HepG2 (cell line): ENCODE data around the gene DNAJC15. TPM values are rescaled to one million over a fixed set of nuclear protein-coding genes. Genes with fewer than 3 reads are reported as not detected.

Experiments used
- ELF3 ChIP-seq: IDR thresholded peaks from 2 replicates; pipeline ENCODE4 v1.6.1; 2016; ENCODE audit warnings: missing genetic modification reagents, missing compliant biosample characterization
- ETV5 ChIP-seq: IDR thresholded peaks from 2 replicates; pipeline ENCODE4 v1.6.1; 2018; ENCODE audit warnings: missing biosample characterization, missing genetic modification reagents, inconsistent platforms, borderline replicate concordance
- FOXP4 ChIP-seq: sonication (generic); formaldehyde crosslinking; IDR thresholded peaks from 2 replicates; pipeline ENCODE4 v1.4.0; 2020; ENCODE audit warnings: missing genetic modification reagents
- GABPB1 ChIP-seq: IDR thresholded peaks from 2 replicates; pipeline ENCODE4 v1.6.1; 2016; ENCODE audit warnings: mild to moderate bottlenecking, missing genetic modification reagents, moderate library complexity, missing compliant biosample characterization
- IKZF1 ChIP-seq: fragments of 450-650 bp; IDR thresholded peaks from 2 replicates; pipeline ENCODE4 v1.7.1; 2016
- ISL2 ChIP-seq: sonication (generic); formaldehyde crosslinking; IDR thresholded peaks from 2 replicates; pipeline ENCODE4 v1.5.0; 2020; ENCODE audit warnings: missing genetic modification reagents
- MIER3 ChIP-seq: IDR thresholded peaks from 2 replicates; pipeline ENCODE4 v1.6.1; 2016; ENCODE audit warnings: missing compliant biosample characterization, borderline replicate concordance
- PLSCR1 ChIP-seq: sonication (generic); formaldehyde crosslinking; IDR thresholded peaks from 2 replicates; pipeline ENCODE4 v1.5.0; 2020; ENCODE audit warnings: missing genetic modification reagents, mild to moderate bottlenecking, borderline replicate concordance
- SCMH1 ChIP-seq: sonication (generic); formaldehyde crosslinking; IDR thresholded peaks from 2 replicates; pipeline ENCODE4 v1.9.0; 2021; ENCODE audit warnings: missing genetic modification reagents, mild to moderate bottlenecking, borderline replicate concordance
- SKIL ChIP-seq: sonication (generic); formaldehyde crosslinking; IDR thresholded peaks from 2 replicates; pipeline ENCODE4 v1.8.0; 2022; ENCODE audit warnings: missing genetic modification reagents, mild to moderate bottlenecking, moderate library complexity, borderline replicate concordance
- TEAD3 ChIP-seq: optimal IDR thresholded peaks from 2 replicates; pipeline ENCODE3; 2016; ENCODE audit warnings: borderline replicate concordance
- THAP11 ChIP-seq: IDR thresholded peaks from 2 replicates; pipeline ENCODE4 v1.6.1; 2016; ENCODE audit warnings: missing biosample characterization, missing genetic modification reagents
- THRA ChIP-seq: sonication (generic); formaldehyde crosslinking; IDR thresholded peaks from 2 replicates; pipeline ENCODE4 v1.4.0; 2020; ENCODE audit warnings: missing genetic modification reagents, borderline replicate concordance
- ZBTB25 ChIP-seq: IDR thresholded peaks from 2 replicates; pipeline ENCODE4 v1.6.1; 2018; ENCODE audit warnings: missing genetic modification reagents
- ZBTB43 ChIP-seq: sonication (generic); formaldehyde crosslinking; conservative IDR thresholded peaks from 2 replicates; pipeline ENCODE4 v1.4.0; 2020; ENCODE audit warnings: missing genetic modification reagents
- ZNF331 ChIP-seq: sonication (generic); formaldehyde crosslinking; IDR thresholded peaks from 2 replicates; pipeline ENCODE4 v1.4.0; 2020; ENCODE audit warnings: missing genetic modification reagents
- ZNF644 ChIP-seq: IDR thresholded peaks from 2 replicates; pipeline ENCODE4 v1.6.1; 2016; ENCODE audit warnings: low read depth
- ZNF670 ChIP-seq: sonication (generic); formaldehyde crosslinking; IDR thresholded peaks from 2 replicates; pipeline ENCODE4 v1.8.0; 2022; ENCODE audit warnings: mild to moderate bottlenecking, missing genetic modification reagents, borderline replicate concordance
- ZNF740 ChIP-seq: sonication (generic); formaldehyde crosslinking; IDR thresholded peaks from 2 replicates; pipeline ENCODE4 v1.4.0; 2020; ENCODE audit warnings: missing genetic modification reagents
- ZSCAN20 ChIP-seq: sonication (generic); formaldehyde crosslinking; IDR thresholded peaks from 2 replicates; pipeline ENCODE4 v1.4.0; 2020; ENCODE audit warnings: missing genetic modification reagents, mild to moderate bottlenecking, borderline replicate concordance
- polyA plus RNA-seq, 8 experiments: library from polyadenylated mRNA; depleted of rRNA in 3 of 8; stranded (reverse) in 7 of 8; unstranded in 1 of 8; fragments of >200 nt; fragmentation: Illumina TruSeq in 4 of 8; extraction: Trizol in 4 of 8; gene quantifications; 2 replicates each; pipeline versions ENCODE4 v1.2.1 to v1.2.3, GENCODE V29; 2011 to 2016; ENCODE audit warnings: low read depth in 4 of 8, missing spikeins in 1 of 8, mixed read lengths in 1 of 8; ENCODE audit not compliant: insufficient read depth in 1 of 8
- total RNA-seq, 5 experiments: library from RNA; depleted of rRNA; stranded (reverse); fragments of >200 nt; fragmentation: Illumina TruSeq; extraction: Trizol; gene quantifications; 2 replicates each; pipeline ENCODE4 v1.2.3, GENCODE V29; 2016; ENCODE audit warnings: low read depth in 1 of 5

The DNAJC15 gene
- total and polyA plus RNA-seq, 2 of the 13 experiments (the other 11 are each of a cell fraction or from before 2014, with no cell fraction given) = 23.0 to 31.9 TPM

GRCh38 chr13:43057653-43058317, 34.4 kb downstream of the DNAJC15 start (continued):
- peak; percentile 41; the same call in 1 of the 2 replicates for TF ChIP-seq SKIL (CRISPR knock-in tag)
- peak; percentile 74; the same call in 1 of the 2 replicates for TF ChIP-seq ZNF644 (CRISPR knock-in tag)
- TF ChIP-seq ETV5 (CRISPR knock-in tag) = peak; percentile 99
- TF ChIP-seq TEAD3 (CRISPR knock-in tag) = peak; percentile 43
- TF ChIP-seq ZBTB43 (CRISPR knock-in tag) = peak; percentile 75; the same call in 1 of the 2 replicates
- peak; percentile 16; the same call in 1 of the 2 replicates for TF ChIP-seq THAP11
- no peak for TF ChIP-seq MIER3 (CRISPR knock-in tag)
- no peak for TF ChIP-seq ZNF670 (CRISPR knock-in tag)
- no peak for TF ChIP-seq SCMH1
- TF ChIP-seq GABPB1 (CRISPR knock-in tag) = peak; percentile 47; the same call in 1 of the 2 replicates
- peak; percentile 79; the same call in 1 of the 2 replicates for TF ChIP-seq ZNF331 (CRISPR knock-in tag)
- no peak for TF ChIP-seq ZSCAN20 (CRISPR knock-in tag)
- TF ChIP-seq ZNF740 (CRISPR knock-in tag) = 0 out of 2 replicates have a peak, but pooled peaks have one; percentile 32
- 0 out of 2 replicates have a peak, but pooled peaks have one; percentile 27 for TF ChIP-seq ISL2 (CRISPR knock-in tag)
- TF ChIP-seq FOXP4 (CRISPR knock-in tag) = peak; percentile 62
- no peak for TF ChIP-seq IKZF1
- peak; percentile 76; the same call in 1 of the 2 replicates for TF ChIP-seq ELF3 (CRISPR knock-in tag)
- TF ChIP-seq THRA (CRISPR knock-in tag) = peak; percentile 40; the same call in 1 of the 2 replicates
- no peak for TF ChIP-seq PLSCR1 (CRISPR knock-in tag)
- no peak for TF ChIP-seq ZBTB25 (CRISPR knock-in tag)
